K562 (cell line): ENCODE measurements around the gene NMRAL1. TPM values are rescaled to one million over a fixed set of nuclear protein-coding genes. Genes with fewer than 3 reads are reported as not detected.

Source experiments
- ELK3 ChIP-seq: fragments of 450-650 bp; formaldehyde crosslinking; IDR thresholded peaks from 2 replicates; pipeline ENCODE4 v1.4.0; 2020; ENCODE audit warnings: mild to moderate bottlenecking
- EP400 ChIP-seq: fragments of 450-650 bp; IDR thresholded peaks from 2 replicates; pipeline ENCODE4 v1.6.1; 2017; ENCODE audit warnings: antibody characterized with exemption, mild to moderate bottlenecking, moderate library complexity
- FOXP1 ChIP-seq: sonication (generic); formaldehyde crosslinking; IDR thresholded peaks from 2 replicates; pipeline ENCODE4 v1.8.0; 2022; ENCODE audit warnings: mild to moderate bottlenecking, missing genetic modification reagents
- GATAD2A ChIP-seq: fragments of 450-650 bp; IDR thresholded peaks from 2 replicates; pipeline ENCODE4 v1.6.1; 2017
- KAT2B ChIP-seq: IDR thresholded peaks from one replicate; pipeline ENCODE4 v1.6.1; 2012; ENCODE audit warnings: low read depth, mild to moderate bottlenecking, control low read depth, inconsistent platforms, low read length, moderate library complexity
- MXI1 ChIP-seq: IDR thresholded peaks from 2 replicates; pipeline ENCODE4 v1.6.1; 2011; ENCODE audit warnings: low read depth, mild to moderate bottlenecking, improper control_type of control experiment, low read length
- PTBP1 ChIP-seq: fragments of 200-400 bp; formaldehyde crosslinking; IDR thresholded peaks from 2 replicates; pipeline ENCODE4 v1.6.1; 2017; ENCODE audit warnings: low read depth, low read length
- ZBTB49 ChIP-seq: sonication (generic); formaldehyde crosslinking; IDR thresholded peaks from 2 replicates; pipeline ENCODE4 v1.8.0; 2022; ENCODE audit warnings: missing genetic modification reagents, mild to moderate bottlenecking, borderline replicate concordance
- ZFP36 ChIP-seq: fragments of 150-350 bp; IDR thresholded peaks from 2 replicates; pipeline ENCODE4 v1.6.1; 2018; ENCODE audit warnings: low read length, low read depth; ENCODE audit not compliant: partially characterized antibody
- ZFPM2 ChIP-seq: fragments of 250-450 bp; sonication (Bioruptor Pico); IDR thresholded peaks from 2 replicates; pipeline ENCODE4 v1.5.1; 2022; ENCODE audit warnings: mild to moderate bottlenecking
- ZNF217 ChIP-seq: sonication (generic); formaldehyde crosslinking; IDR thresholded peaks from 2 replicates; pipeline ENCODE4 v1.8.0; 2022; ENCODE audit warnings: mild to moderate bottlenecking, missing genetic modification reagents
- ZSCAN29 ChIP-seq: fragments of 450-650 bp; IDR thresholded peaks from 2 replicates; pipeline ENCODE4 v1.6.1; 2017
- ZSCAN32 ChIP-seq: fragments of 450-650 bp; formaldehyde crosslinking; IDR thresholded peaks from 2 replicates; pipeline ENCODE4 v1.4.0; 2020; ENCODE audit warnings: mild to moderate bottlenecking, moderate library complexity
- polyA plus RNA-seq, 8 experiments: library from polyadenylated mRNA; depleted of rRNA in 4 of 8; stranded (reverse) in 5 of 8; unstranded in 3 of 8; fragments of >200 nt; fragmentation: Nextera tagmentation in 2 of 8; fragmentation: Illumina TruSeq in 1 of 8; extraction: Ambion mirVana in 2 of 8; extraction: Trizol in 1 of 8; gene quantifications; 2 replicates each; pipeline versions ENCODE4 v1.2.1 to v1.2.3, GENCODE V29; 2011 to 2014; ENCODE audit warnings: inconsistent platforms in 1 of 8, missing spikeins in 1 of 8
- total RNA-seq, 7 experiments: library from RNA; depleted of rRNA in 6 of 7; stranded (reverse); fragments of >200 nt in 6 of 7; fragmentation: Illumina TruSeq in 2 of 7; extraction: Trizol in 2 of 7; gene quantifications; 2 replicates each; pipeline versions ENCODE4 v1.2.1 to v1.2.3, GENCODE V29; 2011 to 2021; ENCODE audit warnings: low replicate concordance in 1 of 7
- TF ChIP-seq, protein P1 (sequence below): sonication (generic); formaldehyde crosslinking; IDR thresholded peaks from 2 replicates; pipeline ENCODE4 v1.4.0; 2020; ENCODE audit warnings: mild to moderate bottlenecking, missing genetic modification reagents
- TF ChIP-seq, protein P2 (sequence below): fragments of 450-650 bp; conservative IDR thresholded peaks from 2 replicates; pipeline ENCODE4 v1.6.1; 2016; ENCODE audit warnings: missing genetic modification characterization, low read depth, mild to moderate bottlenecking, missing compliant biosample characterization, moderate library complexity
- TF ChIP-seq, protein P3 (sequence below), 2 experiments: IDR thresholded peaks in 1 of 2; conservative IDR thresholded peaks in 1 of 2; 2 replicates each; pipeline ENCODE4 v1.6.1; 2016; ENCODE audit warnings: low read depth in 2 of 2, mild to moderate bottlenecking in 1 of 2, missing compliant biosample characterization in 1 of 2, missing genetic modification characterization in 1 of 2, moderate library complexity in 1 of 2
- TF ChIP-seq, protein P4 (sequence below), 2 experiments: fragments of 450-650 bp in 1 of 2; sonication (generic) in 1 of 2; formaldehyde crosslinking; conservative IDR thresholded peaks; 2 replicates each; pipeline versions ENCODE4 v1.4.0 to v1.8.1; 2020 to 2022; ENCODE audit warnings: mild to moderate bottlenecking in 1 of 2, missing genetic modification reagents in 1 of 2

NMRAL1 gene
- total and polyA plus RNA-seq, 9 of the 15 experiments (the other 6 are each of a cell fraction or from before 2014, with no cell fraction given) = 6.3 to 116 (median 63.2) TPM

- TF ChIP-seq, protein P1, sequence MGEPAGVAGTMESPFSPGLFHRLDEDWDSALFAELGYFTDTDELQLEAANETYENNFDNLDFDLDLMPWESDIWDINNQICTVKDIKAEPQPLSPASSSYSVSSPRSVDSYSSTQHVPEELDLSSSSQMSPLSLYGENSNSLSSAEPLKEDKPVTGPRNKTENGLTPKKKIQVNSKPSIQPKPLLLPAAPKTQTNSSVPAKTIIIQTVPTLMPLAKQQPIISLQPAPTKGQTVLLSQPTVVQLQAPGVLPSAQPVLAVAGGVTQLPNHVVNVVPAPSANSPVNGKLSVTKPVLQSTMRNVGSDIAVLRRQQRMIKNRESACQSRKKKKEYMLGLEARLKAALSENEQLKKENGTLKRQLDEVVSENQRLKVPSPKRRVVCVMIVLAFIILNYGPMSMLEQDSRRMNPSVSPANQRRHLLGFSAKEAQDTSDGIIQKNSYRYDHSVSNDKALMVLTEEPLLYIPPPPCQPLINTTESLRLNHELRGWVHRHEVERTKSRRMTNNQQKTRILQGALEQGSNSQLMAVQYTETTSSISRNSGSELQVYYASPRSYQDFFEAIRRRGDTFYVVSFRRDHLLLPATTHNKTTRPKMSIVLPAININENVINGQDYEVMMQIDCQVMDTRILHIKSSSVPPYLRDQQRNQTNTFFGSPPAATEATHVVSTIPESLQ (CRISPR knock-in tag) = no peak
- TF ChIP-seq ZFP36 = peak; percentile 19
- peak; percentile 89 for TF ChIP-seq MXI1
- TF ChIP-seq, protein P2, sequence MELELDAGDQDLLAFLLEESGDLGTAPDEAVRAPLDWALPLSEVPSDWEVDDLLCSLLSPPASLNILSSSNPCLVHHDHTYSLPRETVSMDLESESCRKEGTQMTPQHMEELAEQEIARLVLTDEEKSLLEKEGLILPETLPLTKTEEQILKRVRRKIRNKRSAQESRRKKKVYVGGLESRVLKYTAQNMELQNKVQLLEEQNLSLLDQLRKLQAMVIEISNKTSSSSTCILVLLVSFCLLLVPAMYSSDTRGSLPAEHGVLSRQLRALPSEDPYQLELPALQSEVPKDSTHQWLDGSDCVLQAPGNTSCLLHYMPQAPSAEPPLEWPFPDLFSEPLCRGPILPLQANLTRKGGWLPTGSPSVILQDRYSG (tag) = no peak
- TF ChIP-seq ZNF217 (CRISPR knock-in tag) = no peak
- TF ChIP-seq FOXP1 (CRISPR knock-in tag) = 0 out of 2 replicates have a peak, but pooled peaks have one; percentile 26
- no peak for TF ChIP-seq ZBTB49 (CRISPR knock-in tag)
- TF ChIP-seq EP400 = peak; percentile 97
- no peak for TF ChIP-seq ELK3 (CRISPR knock-in tag)
- TF ChIP-seq ZSCAN32 (CRISPR knock-in tag) = no peak
- TF ChIP-seq, protein P3, sequence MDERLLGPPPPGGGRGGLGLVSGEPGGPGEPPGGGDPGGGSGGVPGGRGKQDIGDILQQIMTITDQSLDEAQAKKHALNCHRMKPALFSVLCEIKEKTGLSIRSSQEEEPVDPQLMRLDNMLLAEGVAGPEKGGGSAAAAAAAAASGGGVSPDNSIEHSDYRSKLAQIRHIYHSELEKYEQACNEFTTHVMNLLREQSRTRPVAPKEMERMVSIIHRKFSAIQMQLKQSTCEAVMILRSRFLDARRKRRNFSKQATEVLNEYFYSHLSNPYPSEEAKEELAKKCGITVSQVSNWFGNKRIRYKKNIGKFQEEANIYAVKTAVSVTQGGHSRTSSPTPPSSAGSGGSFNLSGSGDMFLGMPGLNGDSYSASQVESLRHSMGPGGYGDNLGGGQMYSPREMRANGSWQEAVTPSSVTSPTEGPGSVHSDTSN (CRISPR knock-in tag; IDR thresholded peaks at IDR 0.05; ENCODE audit: low read depth) = no peak
- TF ChIP-seq, protein P3 (tag; conservative IDR thresholded peaks at IDR 0.05; ENCODE audit: low read depth) = no peak
- TF ChIP-seq, protein P4, sequence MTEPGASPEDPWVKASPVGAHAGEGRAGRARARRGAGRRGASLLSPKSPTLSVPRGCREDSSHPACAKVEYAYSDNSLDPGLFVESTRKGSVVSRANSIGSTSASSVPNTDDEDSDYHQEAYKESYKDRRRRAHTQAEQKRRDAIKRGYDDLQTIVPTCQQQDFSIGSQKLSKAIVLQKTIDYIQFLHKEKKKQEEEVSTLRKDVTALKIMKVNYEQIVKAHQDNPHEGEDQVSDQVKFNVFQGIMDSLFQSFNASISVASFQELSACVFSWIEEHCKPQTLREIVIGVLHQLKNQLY (CRISPR knock-in tag; conservative IDR thresholded peaks at IDR 0.05) = no peak
- TF ChIP-seq ZSCAN29 = no peak
- no peak for TF ChIP-seq ZFPM2 (CRISPR knock-in tag)
- TF ChIP-seq KAT2B = no peak
- TF ChIP-seq GATAD2A = no peak
- TF ChIP-seq PTBP1 = no peak
These were observed at the start of gene NMRAL1 (continued) for GRCh38 chr16:4474192-4474961.
